ENCODE measurements around the gene DUOXA1. TPM values are rescaled to one million over a fixed set of nuclear protein-coding genes. Genes with fewer than 3 reads are reported as not detected.
A peak's percentile ranks its signal among the peaks of the same experiment; 100 is the strongest.

DUOXA1 gene, protein sequence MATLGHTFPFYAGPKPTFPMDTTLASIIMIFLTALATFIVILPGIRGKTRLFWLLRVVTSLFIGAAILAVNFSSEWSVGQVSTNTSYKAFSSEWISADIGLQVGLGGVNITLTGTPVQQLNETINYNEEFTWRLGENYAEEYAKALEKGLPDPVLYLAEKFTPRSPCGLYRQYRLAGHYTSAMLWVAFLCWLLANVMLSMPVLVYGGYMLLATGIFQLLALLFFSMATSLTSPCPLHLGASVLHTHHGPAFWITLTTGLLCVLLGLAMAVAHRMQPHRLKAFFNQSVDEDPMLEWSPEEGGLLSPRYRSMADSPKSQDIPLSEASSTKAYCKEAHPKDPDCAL
- not detected for total RNA-seq

GRCh38 chr15:45129651-45130129 is at the start of gene DUOXA1, which contains the start of gene DUOX1:
DUOXA1 (minus strand) TSS chr15:45129879; CDS start chr15:45123014, 6,865 bp downstream.
DUOX1 (plus strand) TSS chr15:45129994; CDS start chr15:45131967, 1,973 bp downstream.
- peaks cover 0 to 6% of the 10 kb centered on the region in 2 donors for H3K4me1 Mint-ChIP-seq (ENCODE audit: low read depth in 2 of 2)
- ATAC-seq (peak in 1 of 2 donors; percentile 55), DNase-seq (ENCODE audit: low spot score) (no peak)
- H3K27ac Mint-ChIP-seq = no peak within 1 kb of the TSS
- peaks cover 52 to 71% of the 10 kb centered on the region in 2 donors for H3K27me3 Mint-ChIP-seq
- H3K9me3 Mint-ChIP-seq = no peaks in the 10 kb centered on the region
- no peaks in the 10 kb centered on the region for H3K36me3 Mint-ChIP-seq
- H3K4me3 Mint-ChIP-seq = no peak within 1 kb of the TSS

DNA sequence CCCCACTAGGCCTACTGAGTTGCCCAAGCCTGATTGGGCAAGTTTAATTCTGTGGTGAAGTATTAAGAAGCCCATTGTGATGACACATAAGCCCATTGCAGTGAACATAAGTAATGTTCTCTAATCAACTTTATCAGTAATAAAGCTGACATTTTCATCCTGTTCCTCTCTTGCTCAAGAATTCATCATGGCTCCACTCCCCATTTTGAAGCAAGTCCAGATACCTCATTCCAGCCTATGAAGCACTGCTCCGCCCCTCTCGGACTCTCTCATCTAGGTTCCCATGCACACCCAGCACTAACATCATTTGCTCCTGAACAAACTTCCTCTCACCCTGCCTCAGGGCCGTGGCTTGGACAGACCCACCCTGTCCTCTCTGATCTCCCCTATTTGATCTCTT is 47.6 kb upstream of the DUOXA1 start:
- no peak for ATAC-seq
- no peak overlapping the region for H3K4me3 Mint-ChIP-seq
- H3K36me3 Mint-ChIP-seq = no peaks in the 10 kb centered on the region
- no peak for DNase-seq (ENCODE audit: low spot score)
- peaks cover 12 to 20% of the 10 kb centered on the region in 2 donors for H3K4me1 Mint-ChIP-seq (ENCODE audit: low read depth in 2 of 2)
- H3K27me3 Mint-ChIP-seq = peaks cover 0 to 2% of the 10 kb centered on the region in 2 donors
- no peak overlapping the region for H3K27ac Mint-ChIP-seq
- no peaks in the 10 kb centered on the region for H3K9me3 Mint-ChIP-seq

DNA sequence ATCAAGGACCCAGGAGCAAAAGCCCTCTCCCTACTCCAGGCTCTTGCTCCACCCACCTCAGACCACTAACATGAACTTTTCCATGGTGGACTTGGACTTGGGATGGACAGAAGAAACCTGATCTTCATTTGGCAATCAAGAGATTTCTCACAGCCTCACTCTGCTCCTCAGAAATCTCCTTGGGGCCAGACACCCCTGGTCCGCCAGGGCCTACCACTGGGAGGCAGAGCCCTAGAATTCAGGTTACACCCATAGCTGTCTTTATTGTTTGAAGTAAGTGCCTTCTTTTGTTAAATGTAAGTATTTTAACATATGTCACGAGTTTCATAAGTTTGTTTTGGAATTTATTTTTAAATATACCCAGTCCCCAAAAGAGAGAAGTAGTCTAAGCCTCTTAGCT is 44.9 kb upstream of the DUOXA1 start:
- DNase-seq (ENCODE audit: low spot score) (no peak), ATAC-seq (no peak)
- peaks cover 0 to 4% of the 10 kb centered on the region in 2 donors for H3K4me1 Mint-ChIP-seq (ENCODE audit: low read depth in 2 of 2)
- H3K27ac Mint-ChIP-seq = no peak overlapping the region
- H3K4me3 Mint-ChIP-seq = no peak overlapping the region
- H3K36me3 Mint-ChIP-seq = no peaks in the 10 kb centered on the region
- H3K9me3 Mint-ChIP-seq = no peaks in the 10 kb centered on the region
- H3K27me3 Mint-ChIP-seq = no peaks in the 10 kb centered on the region

DNA sequence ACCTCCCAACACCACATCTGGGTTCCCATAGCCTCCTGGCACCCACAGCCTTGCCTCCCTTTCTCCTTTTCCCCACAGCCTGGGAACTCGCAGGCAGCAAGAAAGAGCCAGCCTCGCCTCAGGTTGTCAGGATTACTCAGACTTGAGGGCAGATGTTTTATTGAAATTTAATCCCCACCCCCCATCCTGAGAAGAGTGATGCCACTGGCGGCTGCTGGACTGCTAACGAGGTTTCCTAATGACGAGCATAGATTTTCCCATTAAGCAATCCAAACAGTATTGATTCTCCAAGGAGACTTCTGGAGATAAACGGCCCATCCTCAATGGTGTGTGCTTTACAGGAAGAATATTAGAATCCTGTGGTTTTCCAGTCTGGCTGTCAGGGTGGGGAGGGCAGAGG is 44.4 kb upstream of the DUOXA1 start:
- Mint-ChIP-seq H3K36me3 (no peaks in the 10 kb centered on the region), H3K27ac (no peak overlapping the region)
- ATAC-seq = no peak

GRCh38 chr15:45171912-45172311 is 42.2 kb upstream of the DUOXA1 start:
- Mint-ChIP-seq H3K4me1 (ENCODE audit: low read depth in 2 of 2) (peaks cover 0 to 4% of the 10 kb centered on the region in 2 donors), H3K4me3 (no peak overlapping the region), H3K9me3 (no peaks in the 10 kb centered on the region), H3K27ac (no peak overlapping the region), H3K27me3 (no peaks in the 10 kb centered on the region), H3K36me3 (no peaks in the 10 kb centered on the region)
- no peak for DNase-seq (ENCODE audit: low spot score)
- no peak for ATAC-seq

More for the DNA sequence above, 44.4 kb upstream of the DUOXA1 start:
- H3K4me1 Mint-ChIP-seq (ENCODE audit: low read depth in 2 of 2) = peaks cover 0 to 4% of the 10 kb centered on the region in 2 donors
- DNase-seq (ENCODE audit: low spot score) = no peak
- H3K27me3 Mint-ChIP-seq = no peaks in the 10 kb centered on the region
- no peak overlapping the region for H3K4me3 Mint-ChIP-seq
- H3K9me3 Mint-ChIP-seq = no peaks in the 10 kb centered on the region

DNA sequence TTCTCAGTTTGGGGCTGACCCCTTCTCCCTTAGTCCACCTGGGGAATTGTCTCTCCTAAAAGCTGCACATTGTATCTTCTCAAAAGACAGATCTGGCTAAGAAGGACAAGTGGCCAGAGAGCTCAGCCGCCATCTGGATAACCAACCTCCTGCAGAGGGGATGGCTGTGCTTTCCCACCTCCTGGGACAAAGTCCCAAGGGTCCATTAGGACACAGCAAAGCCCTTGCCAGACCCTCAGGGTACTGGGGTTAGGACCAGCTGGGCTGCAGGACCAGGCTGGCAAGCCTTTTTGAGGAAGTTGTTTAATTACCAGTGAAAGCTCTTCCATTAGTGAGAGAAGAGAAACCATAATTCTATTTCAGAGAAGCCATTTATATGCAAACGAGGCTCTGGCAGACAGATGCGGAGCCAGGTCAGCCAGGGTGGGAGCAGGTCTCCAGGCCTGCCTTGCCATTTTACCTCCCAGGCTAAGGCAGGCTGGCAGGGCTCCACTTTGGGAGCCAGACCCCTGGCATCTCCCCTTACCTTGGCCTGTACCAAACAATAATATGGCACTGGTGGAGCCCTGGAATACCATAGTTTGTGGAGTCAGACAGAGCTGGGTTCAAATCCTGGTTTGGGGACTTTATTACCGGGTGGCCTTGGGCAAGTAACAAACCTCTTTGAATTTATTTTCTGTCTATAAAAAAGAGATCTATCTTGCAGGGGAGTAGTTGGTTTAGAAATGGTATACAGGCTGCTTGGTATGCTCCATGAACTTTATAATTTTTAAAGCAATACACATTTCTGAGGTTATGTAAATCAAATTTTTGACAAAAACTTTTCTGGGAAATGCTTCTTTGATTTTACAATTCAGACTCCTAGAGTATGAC is 40.2 kb upstream of the DUOXA1 start:
- H3K9me3 Mint-ChIP-seq = no peaks in the 10 kb centered on the region
- no peak overlapping the region for H3K4me3 Mint-ChIP-seq
- H3K4me1 Mint-ChIP-seq (ENCODE audit: low read depth in 2 of 2) = peaks cover 6 to 12% of the 10 kb centered on the region in 2 donors
- H3K27ac Mint-ChIP-seq = no peak overlapping the region
- ATAC-seq (no peak), DNase-seq (ENCODE audit: low spot score) (no peak)
- H3K27me3 Mint-ChIP-seq = no peaks in the 10 kb centered on the region
- H3K36me3 Mint-ChIP-seq = no peaks in the 10 kb centered on the region

DNA sequence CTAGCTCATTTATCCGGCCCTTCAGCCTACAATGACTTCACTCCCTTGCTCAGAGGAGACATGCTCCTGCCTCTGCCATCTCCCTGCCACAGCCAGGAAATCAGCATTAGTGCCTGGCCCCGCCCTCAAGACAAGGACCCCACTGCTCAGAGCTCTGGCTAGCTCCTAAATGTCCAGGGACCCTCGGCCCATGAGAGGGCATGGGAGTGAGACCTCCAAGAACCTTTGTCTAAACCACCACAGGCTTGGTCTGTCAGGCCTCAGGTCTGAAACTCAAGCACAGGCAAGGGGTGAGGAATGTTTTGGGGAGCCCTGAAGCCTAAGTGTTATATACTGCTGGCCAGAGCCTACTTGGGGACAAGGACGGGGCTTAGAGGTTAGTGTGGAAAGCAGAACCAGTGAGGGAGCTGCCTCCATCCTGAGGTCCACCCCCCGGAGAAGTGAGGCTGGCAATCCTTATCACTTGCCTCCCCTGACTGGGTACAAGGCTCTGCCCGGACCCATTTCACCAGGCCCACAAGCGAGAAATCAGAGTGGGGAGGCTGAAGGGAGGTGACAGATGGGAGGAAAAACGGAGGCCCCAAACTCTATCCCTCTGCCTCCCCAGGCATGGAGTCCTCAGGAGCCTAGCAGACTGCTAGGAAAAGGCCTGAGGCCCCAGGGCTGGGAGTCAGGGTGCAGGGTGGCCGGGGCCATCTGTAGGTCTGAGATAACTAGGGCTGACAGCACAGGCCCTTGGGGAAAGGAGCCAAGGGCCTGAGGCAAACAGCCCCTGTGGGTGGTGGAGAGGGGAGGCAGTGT is 39.3 kb upstream of the DUOXA1 start:
- Mint-ChIP-seq H3K27ac (no peak overlapping the region), H3K4me1 (ENCODE audit: low read depth in 2 of 2) (peaks cover 6 to 15% of the 10 kb centered on the region in 2 donors), H3K27me3 (no peaks in the 10 kb centered on the region), H3K36me3 (no peaks in the 10 kb centered on the region), H3K4me3 (no peak overlapping the region), H3K9me3 (no peaks in the 10 kb centered on the region)
- DNase-seq (ENCODE audit: low spot score) = no peak
- ATAC-seq = no peak

DNA sequence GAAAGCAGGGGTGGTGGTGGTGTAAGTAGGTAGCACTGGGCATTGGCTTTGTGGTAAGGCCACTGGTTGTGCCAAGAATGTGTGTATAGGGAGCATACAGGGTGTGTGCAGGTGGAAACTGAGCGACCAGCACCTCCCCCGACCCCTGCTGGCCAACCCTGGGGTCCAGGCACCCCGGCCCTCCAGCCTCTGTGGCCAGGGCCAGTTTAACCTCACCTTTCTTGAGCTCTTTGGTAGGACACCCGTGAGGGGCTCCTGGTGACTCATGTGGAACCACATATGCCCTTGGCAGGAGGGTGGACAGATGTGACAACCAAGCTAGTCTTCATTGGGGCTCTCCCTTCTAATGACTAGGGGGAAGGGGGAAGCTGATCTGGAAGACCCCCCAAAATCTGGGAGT is 38.6 kb upstream of the DUOXA1 start:
- Mint-ChIP-seq H3K4me3 (no peak overlapping the region), H3K4me1 (ENCODE audit: low read depth in 2 of 2) (peaks cover 6 to 16% of the 10 kb centered on the region in 2 donors), H3K27me3 (no peaks in the 10 kb centered on the region), H3K9me3 (no peaks in the 10 kb centered on the region), H3K27ac (no peak overlapping the region), H3K36me3 (no peaks in the 10 kb centered on the region)
- DNase-seq (ENCODE audit: low spot score) = no peak
- no peak for ATAC-seq

- no peaks in the 10 kb centered on the region for H3K27me3 Mint-ChIP-seq
- peak overlapping the region; percentile 30 for H3K4me3 Mint-ChIP-seq
- no peak for DNase-seq (ENCODE audit: low spot score)
- peak overlapping the region; percentile 35 to 79 for H3K27ac Mint-ChIP-seq
- ATAC-seq = no peak
- no peaks in the 10 kb centered on the region for H3K36me3 Mint-ChIP-seq
- H3K4me1 Mint-ChIP-seq (ENCODE audit: low read depth in 2 of 2) = peaks cover 6 to 21% of the 10 kb centered on the region in 2 donors
- H3K9me3 Mint-ChIP-seq = no peaks in the 10 kb centered on the region
These were observed 38.0 kb upstream of the DUOXA1 start for GRCh38 chr15:45167631-45168205.

DNA sequence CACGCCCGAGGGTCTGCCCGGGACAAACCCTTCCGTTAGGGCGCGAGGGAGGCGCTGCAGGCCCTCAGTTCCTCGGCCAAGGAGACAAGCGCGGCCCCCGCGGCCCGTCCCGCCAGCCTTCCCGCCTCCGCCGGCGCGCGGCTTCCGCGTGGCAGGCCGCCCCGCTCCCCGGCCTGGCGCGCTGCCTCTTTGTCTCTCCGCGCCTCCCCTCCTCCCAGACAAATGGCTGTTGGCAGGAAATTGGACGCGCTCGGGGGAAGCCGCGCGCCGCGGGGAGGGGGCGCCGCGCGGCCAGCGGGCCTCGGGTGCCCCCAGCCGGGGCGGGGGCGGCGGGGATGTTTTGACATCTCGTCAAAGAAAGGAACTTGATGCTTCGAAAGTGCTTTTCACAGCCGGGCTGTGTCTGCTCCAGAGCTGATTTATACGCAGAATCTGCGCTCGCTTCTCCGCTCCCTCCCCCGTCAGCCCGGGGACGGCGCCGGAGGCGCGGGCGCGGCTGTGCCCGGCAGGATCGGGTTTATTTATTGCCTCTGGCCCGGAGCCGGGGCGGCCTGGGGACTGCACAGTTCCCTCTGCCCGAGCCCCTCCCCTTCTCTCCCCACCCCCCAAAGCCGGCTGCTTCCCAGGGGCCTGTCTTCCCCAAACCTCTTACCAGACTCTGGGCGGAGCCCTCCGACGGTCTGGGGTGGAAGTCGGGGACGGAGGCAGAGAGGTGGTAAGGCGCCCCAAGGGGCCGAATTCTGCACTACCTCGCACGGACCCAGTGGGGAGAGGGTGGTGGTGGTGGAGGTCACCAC is 37.4 kb upstream of the DUOXA1 start:
- Mint-ChIP-seq H3K36me3 (no peaks in the 10 kb centered on the region), H3K27me3 (no peaks in the 10 kb centered on the region), H3K9me3 (no peaks in the 10 kb centered on the region), H3K27ac (peak overlapping the region; percentile 35 to 79), H3K4me3 (peak overlapping the region; percentile 30), H3K4me1 (ENCODE audit: low read depth in 2 of 2) (peaks cover 6 to 22% of the 10 kb centered on the region in 2 donors)
- DNase-seq (ENCODE audit: low spot score) = peak; percentile 87
- peak; percentile 92 to 95 for ATAC-seq

DNA sequence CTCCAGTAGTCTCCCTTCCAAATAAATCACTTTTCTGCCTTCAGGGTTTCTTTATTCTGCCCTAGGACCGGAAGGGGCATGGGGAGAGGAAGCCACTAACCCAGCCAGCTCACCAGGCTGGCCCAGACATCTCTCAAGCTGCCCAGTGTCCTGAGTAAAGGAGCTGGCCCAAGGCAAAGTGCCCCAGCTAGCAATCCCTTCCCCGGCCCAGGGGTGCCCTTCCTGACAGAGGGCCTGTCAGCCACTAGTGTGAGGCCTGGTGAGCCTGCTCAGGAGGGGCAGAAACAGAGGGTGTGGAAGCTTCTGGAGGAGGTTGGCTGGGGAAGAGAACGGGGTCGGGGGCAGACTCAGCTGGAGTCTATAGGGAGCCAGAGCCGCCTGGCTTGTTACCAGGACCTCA is 35.9 kb upstream of the DUOXA1 start:
- H3K4me1 Mint-ChIP-seq (ENCODE audit: low read depth in 2 of 2) = peaks cover 6 to 27% of the 10 kb centered on the region in 2 donors
- H3K27ac Mint-ChIP-seq = peak overlapping the region; percentile 64 to 89
- peak overlapping the region; percentile 22 for H3K4me3 Mint-ChIP-seq
- ATAC-seq (no peak), DNase-seq (ENCODE audit: low spot score) (no peak)
- no peaks in the 10 kb centered on the region for H3K36me3 Mint-ChIP-seq
- H3K9me3 Mint-ChIP-seq = no peaks in the 10 kb centered on the region
- no peaks in the 10 kb centered on the region for H3K27me3 Mint-ChIP-seq

DNA sequence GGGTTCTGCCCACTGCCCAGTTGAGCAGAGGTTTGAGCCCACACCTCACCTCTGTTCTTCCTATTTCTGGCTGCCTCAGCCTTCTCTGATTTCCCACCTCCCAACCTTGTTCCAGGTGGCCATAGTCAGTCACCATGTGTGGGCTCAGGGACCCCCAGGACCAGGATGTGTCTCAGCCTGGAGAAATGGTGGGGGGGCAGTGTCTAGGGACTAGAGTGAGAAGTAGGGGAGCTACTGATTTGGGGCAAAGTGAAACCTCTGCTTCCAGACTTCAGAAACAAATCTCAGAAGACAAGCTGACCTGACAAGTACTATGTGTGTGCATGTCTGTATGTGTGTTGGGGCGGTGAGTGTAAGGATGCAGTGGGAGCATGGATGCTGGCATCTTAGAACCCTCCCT is 35.2 kb upstream of the DUOXA1 start:
- no peaks in the 10 kb centered on the region for H3K9me3 Mint-ChIP-seq
- no peak for ATAC-seq
- H3K36me3 Mint-ChIP-seq = no peaks in the 10 kb centered on the region
- no peaks in the 10 kb centered on the region for H3K27me3 Mint-ChIP-seq
- H3K4me3 Mint-ChIP-seq = peak overlapping the region; percentile 22
- DNase-seq (ENCODE audit: low spot score) = no peak
- H3K27ac Mint-ChIP-seq = peak overlapping the region; percentile 64 to 89
- peaks cover 10 to 32% of the 10 kb centered on the region in 2 donors for H3K4me1 Mint-ChIP-seq (ENCODE audit: low read depth in 2 of 2)

All from natural killer cell treated with Interleukin-12 subunit alpha and Interleukin-12 subunit beta and Interleukin-15 and Interleukin-18, amount 100 ng/mL, for 72 hours (primary cell).